OCI-LY1 (cell line): Measurements from ENCODE around the gene MAN1A1.

ENCODE experiments used
- H2AFZ ChIP-seq: fragments of 200-600 bp; sonication (generic), shearing (Covaris generic); 2 replicates; pipeline ENCODE4 v1.6.0; 2014; ENCODE audit warnings: antibody characterized with exemption, mild to moderate bottlenecking, low read length
- H3F3A ChIP-seq: fragments of 200-600 bp; sonication (generic), shearing (Covaris generic); 2 replicates; pipeline ENCODE4 v1.6.0; 2014; ENCODE audit warnings: mild to moderate bottlenecking, antibody characterized with exemption, low read length, moderate library complexity; ENCODE audit not compliant: insufficient read depth
- H3K27ac ChIP-seq: fragments of 200-600 bp; sonication (generic); 2 replicates; pipeline ENCODE4 v1.5.1; 2014; ENCODE audit warnings: low read length, mixed run types, mild to moderate bottlenecking, low read depth; ENCODE audit not compliant: poor library complexity, severe bottlenecking
- H3K27me3 ChIP-seq: fragments of 200-600 bp; sonication (generic); 2 replicates; pipeline ENCODE4 v1.6.0; 2014; ENCODE audit warnings: antibody characterized with exemption, mild to moderate bottlenecking, low read length, moderate library complexity; ENCODE audit not compliant: insufficient read depth
- H3K36me3 ChIP-seq: fragments of 200-600 bp; sonication (generic); 2 replicates; pipeline ENCODE4 v1.6.1; 2014; ENCODE audit warnings: mild to moderate bottlenecking, antibody characterized with exemption, low read length, moderate library complexity, mixed read lengths; ENCODE audit not compliant: insufficient read depth
- H3K4me1 ChIP-seq: fragments of 200-600 bp; sonication (generic); 2 replicates; pipeline ENCODE4 v1.5.1; 2014; ENCODE audit warnings: mild to moderate bottlenecking, low read length, moderate library complexity; ENCODE audit not compliant: insufficient read depth, severe bottlenecking
- H3K4me2 ChIP-seq: fragments of 200-600 bp; sonication (generic), shearing (Covaris generic); 2 replicates; pipeline ENCODE4 v1.6.1; 2014; ENCODE audit warnings: low read length
- H3K4me3 ChIP-seq: fragments of 200-600 bp; sonication (generic); 2 replicates; pipeline ENCODE4 v1.5.1; 2014; ENCODE audit warnings: low read length, low read depth, mild to moderate bottlenecking, mixed read lengths; ENCODE audit not compliant: poor library complexity, severe bottlenecking
- H3K79me2 ChIP-seq: fragments of 200-600 bp; shearing (Covaris generic); 2 replicates; pipeline ENCODE4 v1.6.1; 2016; ENCODE audit warnings: mixed run types, low read length, mixed read lengths; ENCODE audit not compliant: insufficient read depth
- H3K9ac ChIP-seq: fragments of 200-600 bp; sonication (generic), shearing (Covaris generic); 2 replicates; pipeline ENCODE4 v1.6.1; 2014; ENCODE audit warnings: mild to moderate bottlenecking, low read length, mixed read lengths
- H3K9me2 ChIP-seq: fragments of 200-600 bp; sonication (generic), shearing (Covaris generic); 2 replicates; pipeline ENCODE4 v1.6.1; 2014; ENCODE audit warnings: low read depth, mild to moderate bottlenecking, low read length, mixed read lengths
- H3K9me3 ChIP-seq: fragments of 200-600 bp; shearing (Covaris generic); 2 replicates; pipeline ENCODE4 v1.6.1; 2014; ENCODE audit warnings: low read length, mixed read lengths
- H4K20me1 ChIP-seq: fragments of 200-600 bp; sonication (generic), shearing (Covaris generic); 2 replicates; pipeline ENCODE4 v1.6.0; 2016; ENCODE audit warnings: mild to moderate bottlenecking, low read length; ENCODE audit not compliant: insufficient read depth
- CTCF ChIP-seq: fragments of 200-600 bp; sonication (generic), shearing (Covaris generic); IDR thresholded peaks from 2 replicates; pipeline ENCODE4 v1.5.1; 2017; ENCODE audit warnings: mild to moderate bottlenecking, antibody characterized with exemption, low read length, moderate library complexity, mixed read lengths
- EZH2 ChIP-seq: fragments of 200-600 bp; sonication (generic), shearing (Covaris generic); IDR thresholded peaks from 2 replicates; pipeline ENCODE4 v1.8.0; 2017; ENCODE audit warnings: borderline replicate concordance, mixed run types, mild to moderate bottlenecking, antibody characterized with exemption, low read length, moderate library complexity, mixed read lengths

The MAN1A1 gene

GRCh38 chr6:119249319-119249718 lies 100.2 kb downstream of the MAN1A1 start:
- Histone ChIP-seq H3K9ac (no peak overlapping the region), H3K9me2 (no peaks in the 10 kb centered on the region), H3K27me3 (no peaks in the 10 kb centered on the region), H3K9me3 (no peaks in the 10 kb centered on the region), H3K4me1 (no peaks in the 10 kb centered on the region), H3F3A (no peaks in the 10 kb centered on the region), H3K27ac (no peak overlapping the region), H3K36me3 (0 out of 2 replicates have a peak, but pooled peaks cover 3% of the 10 kb centered on the region), H4K20me1 (no peaks in the 10 kb centered on the region), H2AFZ (no peak overlapping the region), H3K4me3 (no peak overlapping the region), H3K4me2 (no peak overlapping the region), H3K79me2 (no peaks in the 10 kb centered on the region)
- no peak for TF ChIP-seq CTCF
- no peak for TF ChIP-seq EZH2

GRCh38 chr6:119247504-119247903 lies 102.1 kb downstream of the MAN1A1 start:
- Histone ChIP-seq H3K9me3 (no peaks in the 10 kb centered on the region), H3K27me3 (no peaks in the 10 kb centered on the region), H3K9ac (no peak overlapping the region), H3K9me2 (no peaks in the 10 kb centered on the region), H3K36me3 (0 out of 2 replicates have a peak, but pooled peaks cover 3% of the 10 kb centered on the region), H3K4me3 (no peak overlapping the region), H3K27ac (no peak overlapping the region), H3F3A (no peaks in the 10 kb centered on the region), H3K4me1 (no peaks in the 10 kb centered on the region), H2AFZ (no peak overlapping the region), H3K4me2 (no peak overlapping the region), H3K79me2 (no peaks in the 10 kb centered on the region), H4K20me1 (no peaks in the 10 kb centered on the region)
- TF ChIP-seq CTCF, result no peak
- no peak for TF ChIP-seq EZH2

- Histone ChIP-seq H3K9me3 (no peaks in the 10 kb centered on the region), H3K4me1 (peaks cover 6% of the 10 kb centered on the region), H3K36me3 (0 out of 2 replicates have a peak, but pooled peaks cover 3% of the 10 kb centered on the region), H2AFZ (no peak overlapping the region), H3K27me3 (no peaks in the 10 kb centered on the region), H3K27ac (no peak overlapping the region), H3K9ac (no peak overlapping the region), H3K9me2 (no peaks in the 10 kb centered on the region), H3K79me2 (no peaks in the 10 kb centered on the region), H3K4me3 (no peak overlapping the region), H4K20me1 (no peaks in the 10 kb centered on the region), H3F3A (no peaks in the 10 kb centered on the region), H3K4me2 (no peak overlapping the region)
- TF ChIP-seq EZH2, result no peak
- no peak for TF ChIP-seq CTCF
These were observed 105.9 kb downstream of the MAN1A1 start for GRCh38 chr6:119243657-119244056.
